HepG2 (cell line): ENCODE data around the gene RNASE1. TPM values are rescaled to one million over a fixed set of nuclear protein-coding genes. Genes with fewer than 3 reads are reported as not detected.

Source experiments
- ATAC-seq: fragments of 200-7000 bp; cut with Tn5 transposase; 3 replicates; pipeline ENCODE4 v1.9.1; 2020; ENCODE audit warnings: mild to moderate bottlenecking, moderate library complexity
- BruUV-seq: library from RNA; stranded (reverse); fragments of 400-500 nt; replicated peaks from 2 replicates; lab custom pipeline; 2021; lab: Mats Ljungman, UMichigan
- CTCF ChIA-PET: fragments of 300-600 bp; formaldehyde crosslinking; extraction: SDS; loops from one replicate; lab custom pipeline; 2021; ENCODE audit warnings: low total read pairs, inconsistent platforms, low intra/inter-chr PET ratio; lab: Yijun Ruan, JAX
- POLR2A ChIA-PET: fragments of 350-600 bp; sonication (Branson Sonifier 250); formaldehyde crosslinking; loops from one replicate; lab custom pipeline; 2020; ENCODE audit warnings: antibody characterized with exemption, inconsistent platforms; lab: Yijun Ruan, JAX
- DNase-seq: peaks from one replicate; pipeline ENCODE4 v3.0.0-alpha.2; 2015; ENCODE audit warnings: low spot score
- FAIRE-seq: peaks from 3 replicates; lab custom pipeline; 2011; peaks lifted over from hg19 to GRCh38; lab: Jason Lieb, UNC
- H2AFZ ChIP-seq: one replicate; pipeline ENCODE4 v1.6.1; 2011; ENCODE audit warnings: low read length, inconsistent platforms
- H3K27ac ChIP-seq: fragments of 300-600 bp; 3 replicates; pipeline ENCODE4 v1.8.0; 2011; ENCODE audit warnings: mixed run types, mild to moderate bottlenecking, mixed read lengths, low read length, inconsistent platforms; ENCODE audit not compliant: insufficient read depth; ENCODE audit errors: extremely low read length
- H3K27me3 ChIP-seq, 2 experiments: fragments of 200-600 bp in 1 of 2; 2 replicates in 1 of 2; 3 replicates in 1 of 2; pipeline versions ENCODE4 v1.6.0 to v1.8.0; 2011; ENCODE audit warnings: low read length in 2 of 2, mild to moderate bottlenecking in 2 of 2, moderate library complexity in 2 of 2, inconsistent platforms in 1 of 2; ENCODE audit not compliant: insufficient read depth in 2 of 2, control insufficient read depth in 1 of 2
- H3K36me3 ChIP-seq, 2 experiments: fragments of 200-600 bp in 1 of 2; replicated peaks in 1 of 2; 2 replicates in 1 of 2; 3 replicates in 1 of 2; pipeline versions ENCODE4 v1.5.1 to v1.8.0; 2011; ENCODE audit warnings: low read length in 2 of 2, inconsistent platforms in 1 of 2; ENCODE audit not compliant: insufficient read depth in 2 of 2, control insufficient read depth in 1 of 2
- H3K4me1 ChIP-seq: 2 replicates; pipeline ENCODE4 v1.5.1; 2012; ENCODE audit warnings: low read length, inconsistent platforms; ENCODE audit not compliant: insufficient read depth
- H3K4me2 ChIP-seq: 2 replicates; pipeline ENCODE4 v1.6.0; 2011; ENCODE audit warnings: low read depth, low read length, inconsistent platforms
- H3K4me3 ChIP-seq, 3 experiments: fragments of 200-600 bp in 1 of 3; sonication (generic), shearing (Covaris generic) in 1 of 3; replicated peaks in 1 of 3; 2 replicates each; pipeline ENCODE4 v1.5.1; 2011 to 2016; ENCODE audit warnings: low read length in 3 of 3, inconsistent platforms in 2 of 3, low read depth in 2 of 3, mild to moderate bottlenecking in 2 of 3, control low read depth in 1 of 3, mixed read lengths in 1 of 3; ENCODE audit not compliant: insufficient read depth in 1 of 3
- H3K79me2 ChIP-seq: one replicate; pipeline ENCODE4 v1.6.1; 2011; ENCODE audit warnings: low read length, inconsistent platforms; ENCODE audit not compliant: insufficient read depth
- H3K9ac ChIP-seq: 2 replicates; pipeline ENCODE4 v1.6.0; 2011; ENCODE audit warnings: mild to moderate bottlenecking, low read depth, low read length, inconsistent platforms; ENCODE audit not compliant: insufficient read depth
- H3K9me3 ChIP-seq: 2 replicates; pipeline ENCODE4 v1.5.1; 2012; ENCODE audit warnings: mild to moderate bottlenecking, low read length
- H4K20me1 ChIP-seq: 2 replicates; pipeline ENCODE4 v1.6.0; 2011; ENCODE audit warnings: inconsistent platforms, mild to moderate bottlenecking, low read length, moderate library complexity; ENCODE audit not compliant: insufficient read depth
- HES4 ChIP-seq: sonication (generic); formaldehyde crosslinking; IDR thresholded peaks from 2 replicates; pipeline ENCODE4 v1.9.0; 2021; ENCODE audit warnings: mild to moderate bottlenecking, missing genetic modification reagents, borderline replicate concordance
- NCOA5 ChIP-seq: sonication (generic); formaldehyde crosslinking; IDR thresholded peaks from 2 replicates; pipeline ENCODE4 v1.4.0; 2020; ENCODE audit warnings: missing genetic modification reagents
- NR2F6 ChIP-seq, 2 experiments: IDR thresholded peaks; 2 replicates each; pipeline ENCODE4 v1.6.1; 2016; ENCODE audit warnings: antibody characterized with exemption in 1 of 2, mild to moderate bottlenecking in 1 of 2
- PHF21A ChIP-seq: sonication (generic); formaldehyde crosslinking; IDR thresholded peaks from 2 replicates; pipeline ENCODE4 v1.5.0; 2020; ENCODE audit warnings: mild to moderate bottlenecking, missing genetic modification reagents
- PLSCR1 ChIP-seq: sonication (generic); formaldehyde crosslinking; IDR thresholded peaks from 2 replicates; pipeline ENCODE4 v1.5.0; 2020; ENCODE audit warnings: missing genetic modification reagents, mild to moderate bottlenecking, borderline replicate concordance
- ZBTB49 ChIP-seq: sonication (generic); formaldehyde crosslinking; IDR thresholded peaks from 2 replicates; pipeline ENCODE4 v1.4.0; 2020; ENCODE audit warnings: missing genetic modification reagents, borderline replicate concordance
- ZFAT ChIP-seq: sonication (generic); formaldehyde crosslinking; conservative IDR thresholded peaks from 2 replicates; pipeline ENCODE4 v1.8.1; 2023; ENCODE audit warnings: missing genetic modification reagents, inconsistent platforms
- ZNF10 ChIP-seq: sonication (generic); formaldehyde crosslinking; IDR thresholded peaks from 2 replicates; pipeline ENCODE4 v1.4.0; 2020; ENCODE audit warnings: mild to moderate bottlenecking, low read depth, missing genetic modification reagents, borderline replicate concordance
- ZNF713 ChIP-seq: sonication (generic); formaldehyde crosslinking; IDR thresholded peaks from 2 replicates; pipeline ENCODE4 v1.4.0; 2020; ENCODE audit warnings: mild to moderate bottlenecking, missing genetic modification reagents
- ZNF781 ChIP-seq: sonication (generic); formaldehyde crosslinking; IDR thresholded peaks from 2 replicates; pipeline ENCODE4 v1.5.1; 2020; ENCODE audit warnings: borderline replicate concordance, mild to moderate bottlenecking, missing genetic modification reagents; ENCODE audit errors: not compliant biosample characterization
- ZNF839 ChIP-seq: sonication (generic); formaldehyde crosslinking; IDR thresholded peaks from 2 replicates; pipeline ENCODE4 v1.4.0; 2020; ENCODE audit warnings: missing genetic modification reagents, mild to moderate bottlenecking, borderline replicate concordance
- WGBS: methylation state at CpG from one replicate; pipeline ENCODE4 v1.1.6; 2017; ENCODE audit warnings: low lambda C conversion rate; 5-methylcytosine and 5-hydroxymethylcytosine counted together
- in situ Hi-C: cut with HindIII; loops from 2 replicates; pipeline ENCODE4 v1.10.0; 2017; ENCODE audit warnings: low pct_unique_long_range_greater_than_20kb; ENCODE audit not compliant: extremely low pct_ligation_motif_present
- intact Hi-C: fragments of 100-400 bp; cut with micrococcal nuclease; formaldehyde crosslinking; loops from one replicate; pipeline ENCODE4 v1.10.0; 2022; ENCODE audit not compliant: unreplicated experiment
- polyA plus RNA-seq, 8 experiments: library from polyadenylated mRNA; depleted of rRNA in 3 of 8; stranded (reverse) in 7 of 8; unstranded in 1 of 8; fragments of >200 nt; fragmentation: Illumina TruSeq in 4 of 8; extraction: Trizol in 4 of 8; gene quantifications; 2 replicates each; pipeline versions ENCODE4 v1.2.1 to v1.2.3, GENCODE V29; 2011 to 2016; ENCODE audit warnings: low read depth in 4 of 8, missing spikeins in 1 of 8, mixed read lengths in 1 of 8; ENCODE audit not compliant: insufficient read depth in 1 of 8
- total RNA-seq, 5 experiments: library from RNA; depleted of rRNA; stranded (reverse); fragments of >200 nt; fragmentation: Illumina TruSeq; extraction: Trizol; gene quantifications; 2 replicates each; pipeline ENCODE4 v1.2.3, GENCODE V29; 2016; ENCODE audit warnings: low read depth in 1 of 5

RNASE1 gene
- total and polyA plus RNA-seq, 2 of the 13 experiments (the other 11 are each of a cell fraction or from before 2014, with no cell fraction given) = not detected

GRCh38 chr14:20805485-20805884 lies 2.8 kb upstream of the RNASE1 start:
- DNase-seq (no peak), FAIRE-seq (no peak), ATAC-seq (no peak)
- Histone ChIP-seq H3K4me3 (no peak overlapping the region), H3K9ac (no peak overlapping the region), H3K4me1 (peaks cover 28% of the 10 kb centered on the region), H3K9me3 (no peaks in the 10 kb centered on the region), H3K79me2 (no peaks in the 10 kb centered on the region), H3K36me3 (no peaks in the 10 kb centered on the region), H2AFZ (no peak overlapping the region), H3K27me3 (peaks cover 2 to 6% of the 10 kb centered on the region in 2 experiments; a peak in 2 of 5 replicates), H3K27ac (no peak overlapping the region), H4K20me1 (no peaks in the 10 kb centered on the region), H3K4me2 (no peak overlapping the region)
- WGBS = 73% methylated on average over 6 of the region's 6 CpGs
- TF ChIP-seq ZNF839 (CRISPR knock-in tag) (no peak), ZNF10 (CRISPR knock-in tag) (no peak), PLSCR1 (no peak), PHF21A (CRISPR knock-in tag) (no peak), ZNF713 (CRISPR knock-in tag) (no peak), HES4 (CRISPR knock-in tag) (no peak), NCOA5 (CRISPR knock-in tag) (no peak), ZNF781 (no peak), NR2F6 (IDR thresholded peaks at IDR 0.05) (no peak), NR2F6 (CRISPR knock-in tag; IDR thresholded peaks at IDR 0.05) (no peak), ZBTB49 (CRISPR knock-in tag) (no peak), ZFAT (CRISPR knock-in tag) (no peak)
- ChIA-PET CTCF (no interaction called here), POLR2A (no interaction called here)
- in situ Hi-C loops = no loop called here
- intact Hi-C loops = no loop called here
- no TSS peak for BruUV-seq
